CD4-positive, alpha-beta T cell treated with Interleukin-1 beta for 1 hour (primary cell): ENCODE data around the gene HMGCS2.

Experiments used
- DNase-seq, 2 donors: peaks; one replicate each; pipeline ENCODE4 v3.0.0-alpha.2; 2020 to 2022

HMGCS2 gene

DNA sequence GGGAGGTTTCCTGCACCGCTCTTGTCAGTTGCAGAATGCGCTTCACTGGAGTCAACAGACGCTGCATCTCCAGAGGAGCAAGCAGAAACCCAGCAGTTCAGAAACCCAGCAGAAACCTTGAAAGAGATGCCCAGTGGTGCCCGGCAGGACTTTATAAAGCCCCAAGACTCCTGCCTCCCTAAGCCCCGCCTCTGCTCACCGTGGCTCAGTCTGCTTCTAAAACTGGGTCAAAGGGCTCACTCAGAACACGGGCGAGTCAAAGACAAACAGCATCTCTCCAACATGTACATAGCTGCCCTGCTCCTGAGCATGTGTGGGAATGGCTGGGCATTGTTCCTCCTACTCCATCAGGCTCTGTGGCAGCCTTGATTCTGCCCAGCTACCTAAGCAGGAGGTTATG, at the start of gene HMGCS2:
TSS of gene HMGCS2 (minus strand) at position 128 of the 400 bp plus-strand sequence. CDS start at position 67, 61 bp downstream.
- no peak for DNase-seq

DNA sequence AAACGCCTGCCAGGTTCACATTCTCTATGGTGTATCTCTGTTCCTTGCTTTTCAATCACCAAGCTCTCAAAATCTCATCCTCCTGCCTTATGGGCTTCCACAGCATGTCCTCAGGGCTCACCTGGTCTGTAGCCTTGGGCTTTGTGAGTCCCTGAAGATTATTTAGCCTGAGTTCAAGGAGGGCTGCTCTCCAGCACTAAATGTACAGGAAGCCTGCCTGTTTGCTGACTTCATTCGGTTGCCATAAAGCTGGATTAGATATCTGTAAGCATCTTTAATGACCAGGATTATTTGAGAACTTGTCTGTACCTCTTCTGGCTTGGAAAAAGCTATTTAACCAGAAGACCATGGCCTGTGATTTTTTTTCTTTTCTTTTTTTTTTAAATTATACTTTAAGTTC, 49.5 kb upstream of the HMGCS2 start:
- no peak for DNase-seq

DNA sequence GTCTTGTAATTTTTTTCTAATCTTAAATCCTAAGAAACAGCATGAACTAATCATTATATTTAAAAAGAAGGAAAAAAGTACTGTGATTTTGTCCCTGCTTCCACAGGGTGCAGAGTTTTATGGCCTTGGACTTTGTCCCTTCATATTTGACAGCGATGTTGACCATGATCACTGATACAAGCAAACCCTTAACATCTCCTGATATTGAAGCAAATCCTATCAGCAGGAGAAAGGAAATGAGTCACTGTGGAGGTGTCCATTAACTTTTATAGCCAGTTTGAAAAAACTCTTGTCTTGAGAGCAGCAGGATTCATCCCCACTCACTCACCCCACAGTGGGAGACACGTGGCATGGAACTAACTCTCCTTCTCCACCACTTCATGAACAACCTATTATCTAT, 47.7 kb upstream of the HMGCS2 start:
- DNase-seq: no peak

DNA sequence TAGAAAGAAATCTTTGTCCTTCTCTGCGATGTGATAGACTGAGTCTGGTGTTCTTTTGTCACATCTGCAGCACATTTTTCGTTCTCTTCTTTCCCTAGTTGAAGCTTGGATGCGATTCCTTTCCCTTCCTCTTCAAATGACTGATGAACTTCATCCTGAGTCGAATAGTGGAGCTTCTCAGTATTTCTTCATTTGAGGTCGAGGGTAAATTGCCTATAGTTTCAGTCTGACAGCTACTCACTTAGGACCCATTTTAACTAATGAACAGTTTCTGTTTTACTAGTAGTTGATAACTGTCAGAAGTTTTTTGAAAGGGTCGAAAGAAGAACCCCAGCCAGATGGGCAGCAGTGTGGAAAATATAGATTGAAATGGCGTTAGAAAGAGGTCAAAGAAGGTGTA, 47.2 kb upstream of the HMGCS2 start:
- DNase-seq: no peak

DNA sequence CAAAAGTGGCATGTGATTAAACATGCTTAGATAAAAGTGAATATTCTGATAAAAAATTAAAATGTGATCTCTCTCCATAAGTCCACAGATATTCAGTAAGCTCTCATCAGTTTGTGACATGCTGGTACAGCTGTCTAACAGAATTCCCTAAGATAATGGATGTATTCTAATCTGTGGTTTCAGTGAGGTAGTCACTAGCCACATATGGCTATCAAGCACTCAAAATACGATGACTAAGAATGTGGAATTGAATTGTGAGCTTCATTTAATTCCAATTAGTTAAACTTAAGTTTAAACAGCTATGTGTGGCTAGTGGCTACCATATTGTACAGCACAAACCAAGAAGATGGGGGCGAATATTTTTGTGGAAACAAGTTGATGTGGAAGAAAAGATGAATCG, 46.7 kb upstream of the HMGCS2 start:
- DNase-seq: no peak

DNA sequence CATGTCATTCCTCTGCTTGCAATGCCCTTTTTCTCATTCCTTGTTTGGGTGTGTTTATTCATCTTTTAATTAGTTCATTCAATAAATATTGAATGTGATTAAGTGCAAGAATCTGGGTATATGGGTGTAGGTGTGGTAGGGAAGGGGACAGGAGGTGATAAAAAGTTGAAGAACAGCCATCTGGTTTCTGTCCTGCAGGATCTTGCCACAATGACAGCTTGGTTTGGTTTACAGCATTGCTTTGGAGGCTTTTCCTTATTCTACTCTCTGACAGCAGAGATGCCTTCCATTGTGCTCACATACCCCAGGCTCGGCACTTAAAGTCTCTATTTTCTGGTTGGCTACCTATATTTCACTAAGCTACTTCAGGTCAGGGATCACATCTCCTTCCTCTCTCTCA, 45.6 kb upstream of the HMGCS2 start:
- no peak for DNase-seq

DNA sequence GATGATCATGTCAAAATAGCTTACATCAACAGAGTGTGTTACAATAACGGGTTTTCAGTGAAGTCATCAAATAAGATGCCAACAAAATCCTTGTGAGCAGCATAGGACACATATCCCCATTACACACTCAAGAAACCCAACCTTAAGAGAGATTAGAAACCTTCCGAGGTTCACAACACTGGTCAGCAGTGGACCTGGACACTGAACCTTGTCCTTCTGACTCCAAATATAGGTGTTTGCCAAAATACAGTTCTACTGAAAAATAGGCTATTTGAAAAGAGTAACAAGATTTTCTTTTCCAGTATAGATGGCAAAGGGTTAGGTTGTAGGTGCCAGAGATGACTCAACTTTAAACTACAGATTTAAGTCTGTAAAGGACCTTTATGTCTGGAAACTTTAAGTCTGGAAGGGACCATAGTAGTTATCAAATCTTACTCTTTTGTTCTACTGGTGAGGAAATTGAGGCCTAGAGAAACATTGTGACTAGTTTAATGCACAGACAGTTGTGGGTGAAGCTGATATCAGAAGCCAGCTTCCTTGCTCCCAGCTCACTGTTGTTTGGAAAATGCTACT, 43.4 kb upstream of the HMGCS2 start:
- DNase-seq: no peak

DNA sequence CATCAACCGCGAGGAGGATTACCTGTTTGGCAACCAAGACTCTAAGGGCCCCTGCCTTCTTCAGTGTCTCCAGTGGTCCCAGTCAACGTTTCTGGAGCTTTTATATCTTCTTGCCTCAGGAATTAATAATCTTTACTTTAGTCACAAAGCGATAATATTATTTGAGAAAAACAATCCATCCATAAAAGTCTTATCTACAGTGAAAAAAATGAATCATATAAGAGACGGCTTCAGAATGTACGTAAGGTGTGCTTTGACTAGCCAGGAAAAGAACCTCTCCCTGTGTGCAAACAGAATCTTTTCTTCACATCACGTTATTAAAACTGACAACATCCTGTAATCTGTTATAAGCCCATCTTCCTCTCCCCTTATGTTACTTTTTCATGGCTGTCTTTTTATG, 42.7 kb upstream of the HMGCS2 start, which contains the start of gene REG4:
TSS of gene REG4 (minus strand) at position 74 of the 400 bp plus-strand sequence. CDS start 2,691 bp downstream, outside the sequence.
- no peak for DNase-seq

DNA sequence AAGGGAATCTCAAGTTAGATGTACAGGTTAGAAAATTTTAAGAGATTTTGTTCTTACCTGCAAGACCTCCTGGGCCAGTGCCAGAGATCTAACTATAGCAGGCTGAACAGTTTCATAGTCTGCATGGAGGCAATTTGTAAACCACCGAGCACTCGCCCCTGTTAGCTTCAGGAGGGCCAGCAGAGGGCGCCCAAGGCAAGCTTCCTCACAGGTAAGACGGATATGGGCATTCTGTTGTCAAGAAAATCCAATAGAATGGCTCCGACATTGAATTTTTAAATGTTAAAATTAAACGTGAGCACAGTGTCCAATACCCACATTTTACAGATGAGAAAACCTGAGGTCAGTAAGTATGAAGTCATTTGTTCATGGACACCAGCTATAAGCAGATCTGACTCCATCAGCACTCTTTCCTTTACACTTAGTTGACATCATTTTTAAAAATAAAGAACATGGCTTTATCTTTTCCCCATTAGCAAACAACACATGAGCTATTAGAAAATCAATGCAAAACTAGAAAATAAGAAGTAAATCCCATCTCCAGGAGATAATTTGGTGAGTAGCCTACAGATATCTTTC, 40.4 kb upstream of the HMGCS2 start:
- peak; percentile 54 to 58 for DNase-seq

DNA sequence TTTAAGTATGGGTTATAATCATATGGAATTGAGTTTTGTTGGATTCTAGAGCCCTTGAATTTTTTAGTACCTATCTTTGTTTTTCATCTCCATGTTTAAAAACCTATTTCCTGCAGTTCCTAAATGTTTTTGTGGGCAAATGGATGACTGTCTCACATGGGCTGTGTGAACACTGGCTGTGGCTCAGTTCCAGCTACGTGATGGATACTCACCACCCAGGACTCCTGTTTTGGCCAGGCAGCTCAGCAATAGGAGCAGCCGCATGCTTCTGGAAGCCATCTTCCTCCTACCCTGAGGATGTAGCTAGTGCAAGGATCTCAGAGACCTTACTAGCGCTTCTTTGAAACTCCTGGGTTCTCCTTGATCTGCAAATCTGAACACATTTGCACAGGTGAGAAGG, 39.8 kb upstream of the HMGCS2 start:
- DNase-seq: no peak

GRCh38 chr1:119806489-119806888, 37.8 kb upstream of the HMGCS2 start:
- DNase-seq: no peak

DNA sequence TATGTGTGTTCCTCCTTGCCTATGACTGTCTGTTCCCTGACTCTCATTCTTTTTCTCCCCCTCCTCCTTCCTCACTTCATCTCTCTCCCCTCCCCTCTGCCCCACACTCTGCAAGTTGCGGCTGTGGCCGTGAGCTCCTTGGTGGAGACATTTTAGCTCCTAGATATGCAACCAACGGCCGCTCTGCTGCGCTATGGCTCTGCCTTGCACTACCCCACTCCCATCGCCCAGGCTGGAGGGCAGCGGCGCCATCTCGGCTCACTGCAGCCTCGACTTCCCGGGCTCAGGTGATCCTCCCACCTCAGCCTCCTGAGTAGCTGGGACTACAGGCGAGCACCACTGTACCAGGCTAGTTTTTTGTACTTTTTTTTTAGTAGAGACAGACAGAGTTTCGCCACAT, 37.0 kb upstream of the HMGCS2 start:
- no peak for DNase-seq

- DNase-seq: no peak
These were observed 36.5 kb upstream of the HMGCS2 start for GRCh38 chr1:119805247-119805646.

DNA sequence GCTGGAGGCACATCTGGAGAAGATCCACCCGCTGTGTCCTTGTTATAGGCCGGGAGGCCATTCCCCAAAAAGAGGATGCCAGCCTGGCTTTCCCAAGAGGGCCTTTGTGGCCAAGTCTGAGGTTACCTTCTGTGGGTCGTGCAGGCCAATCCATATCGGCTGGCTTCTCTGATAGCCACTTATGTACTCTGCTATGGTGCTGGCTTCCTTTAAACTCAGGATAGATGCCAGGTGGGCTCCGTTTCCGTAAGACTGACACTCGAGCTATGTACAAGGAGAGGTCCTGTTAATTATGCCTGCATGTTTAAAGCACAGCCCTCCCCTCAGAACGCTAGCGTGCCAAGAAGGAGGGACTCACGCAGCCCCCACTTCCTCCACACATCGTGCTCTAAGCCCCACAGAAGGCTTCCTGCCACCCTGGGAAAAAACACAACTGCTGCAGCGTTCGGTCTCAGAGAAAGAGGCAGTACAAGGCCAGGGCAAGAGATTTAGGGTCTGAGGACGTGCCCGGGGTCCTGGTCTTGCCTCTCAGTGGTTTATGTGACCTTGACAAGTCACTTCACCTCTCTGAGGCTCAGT, 31.0 kb upstream of the HMGCS2 start:
- DNase-seq: no peak

DNA sequence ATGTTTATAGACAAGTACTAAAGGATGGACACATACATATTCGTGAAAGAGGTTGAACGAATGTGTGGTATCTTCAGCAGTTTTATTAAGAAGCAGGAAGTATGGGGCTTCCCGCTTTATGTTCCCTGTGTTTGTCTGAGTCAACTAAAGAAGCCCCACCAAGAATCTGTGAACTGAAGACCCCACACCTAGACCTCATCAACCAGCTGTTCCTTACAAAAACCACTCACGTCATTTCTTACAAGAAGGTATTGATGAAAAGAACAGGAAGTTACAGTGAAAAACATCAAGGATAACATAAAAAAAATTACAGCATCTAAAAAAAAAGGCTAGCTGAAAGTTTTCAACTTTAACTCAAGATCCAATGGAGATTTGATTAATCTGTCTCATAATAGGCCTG, 30.3 kb upstream of the HMGCS2 start:
- DNase-seq: no peak

DNA sequence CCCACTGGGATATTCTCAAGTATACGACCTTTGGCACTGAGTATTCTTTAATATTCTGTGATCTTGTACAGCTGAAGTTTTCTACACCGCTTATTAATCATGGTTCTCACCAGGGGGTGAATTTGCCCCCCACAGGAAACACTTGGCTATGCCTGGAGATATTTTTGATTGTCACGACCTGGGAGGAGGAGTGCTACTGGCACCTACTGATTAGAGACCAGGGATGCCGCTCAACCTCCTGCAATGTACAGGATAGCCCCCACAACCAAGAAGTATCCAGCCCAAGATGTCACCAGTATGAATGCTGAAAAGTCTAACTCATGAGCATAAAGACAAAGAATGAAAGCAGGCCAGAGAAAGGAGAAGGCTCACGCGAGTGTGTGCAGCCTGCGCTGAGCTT, 28.9 kb upstream of the HMGCS2 start:
- no peak for DNase-seq

DNA sequence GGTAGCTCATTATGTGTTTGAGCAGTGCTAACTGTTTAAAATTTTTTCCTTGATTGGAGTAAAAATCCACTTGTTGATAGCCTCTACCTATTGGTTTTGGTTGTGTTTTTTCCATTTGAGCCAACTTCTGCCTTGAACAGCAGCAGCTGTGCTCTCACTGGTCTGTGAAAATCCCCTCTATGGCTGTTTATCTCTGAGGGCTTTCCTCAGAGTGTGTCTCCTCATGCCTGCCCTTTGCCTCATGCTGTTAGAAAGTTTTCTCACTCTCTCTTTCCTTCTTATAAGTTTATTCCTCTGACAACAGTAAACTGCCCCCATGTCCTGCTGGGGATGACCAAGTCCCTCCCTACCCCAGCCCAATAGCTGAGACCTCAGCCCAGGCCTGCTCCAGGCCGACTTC, 28.5 kb upstream of the HMGCS2 start:
- DNase-seq: no peak

DNA sequence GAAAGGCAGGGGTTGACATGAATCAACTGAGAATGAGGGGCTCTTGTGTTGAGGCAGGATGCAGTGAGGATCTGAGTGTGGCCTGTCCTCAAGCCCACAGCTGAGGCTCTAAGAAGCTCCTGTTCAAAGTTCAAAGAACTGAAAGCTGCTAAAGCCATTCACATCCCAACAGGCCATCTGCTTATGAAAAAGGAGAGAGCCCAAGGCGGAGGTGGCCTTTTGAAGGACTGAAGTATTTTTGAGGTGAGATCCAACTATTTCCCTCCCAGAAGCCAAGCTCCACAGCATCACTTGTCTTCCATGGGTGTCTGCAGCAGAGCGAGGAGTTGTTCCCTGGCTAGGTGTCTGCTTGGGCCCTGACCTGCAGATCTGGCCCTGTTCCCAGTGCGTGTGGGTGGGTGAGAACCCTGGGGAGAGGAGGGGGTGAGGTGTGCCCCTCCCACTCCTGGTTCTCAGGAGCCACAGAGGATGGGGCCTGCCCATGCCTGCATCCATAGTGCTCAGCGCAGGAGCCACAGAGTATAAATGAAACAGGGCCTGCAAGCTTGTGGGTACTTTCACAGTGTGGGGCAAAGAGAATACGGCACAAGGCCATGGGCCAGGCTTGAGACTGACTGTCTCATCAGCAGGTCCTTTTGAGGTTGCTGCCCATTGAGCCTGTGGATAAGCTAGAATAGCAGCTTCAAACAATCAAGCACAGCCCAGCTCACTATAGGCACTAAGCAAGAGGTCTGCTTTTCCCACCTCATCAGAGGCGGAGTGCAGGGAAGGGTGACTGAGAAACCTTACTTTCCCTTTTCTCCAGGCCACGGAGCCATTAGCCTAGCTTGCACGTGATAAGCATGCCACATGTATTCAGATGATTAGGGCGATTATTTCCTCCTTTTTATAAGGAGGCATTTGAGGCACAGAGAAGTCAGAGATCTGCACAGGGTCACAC, 26.8 kb upstream of the HMGCS2 start:
- DNase-seq: no peak

GRCh38 chr1:119794876-119795240, 26.2 kb upstream of the HMGCS2 start:
- no peak for DNase-seq

- DNase-seq: no peak
These were observed 25.6 kb upstream of the HMGCS2 start for GRCh38 chr1:119794230-119794875.

DNA sequence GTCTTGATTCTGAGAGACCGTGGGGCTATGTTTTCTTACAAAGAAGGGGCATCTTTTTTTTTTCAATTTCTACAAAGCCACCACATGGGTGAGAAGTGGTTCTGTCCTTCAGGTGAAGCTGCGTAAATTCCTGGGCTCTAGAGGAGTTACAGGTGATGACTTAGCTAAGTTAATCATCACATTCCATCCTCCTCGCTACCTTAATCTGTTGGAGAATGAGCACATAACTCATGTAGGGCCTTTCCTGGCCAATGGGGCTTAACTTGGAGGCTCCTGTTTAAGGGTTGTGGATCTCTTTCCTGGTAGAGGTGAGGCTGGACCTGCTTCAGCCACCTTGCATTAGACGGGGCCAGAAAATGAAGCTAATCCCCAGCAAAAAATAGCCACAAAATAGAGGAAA, 22.7 kb upstream of the HMGCS2 start:
- no peak for DNase-seq

DNA sequence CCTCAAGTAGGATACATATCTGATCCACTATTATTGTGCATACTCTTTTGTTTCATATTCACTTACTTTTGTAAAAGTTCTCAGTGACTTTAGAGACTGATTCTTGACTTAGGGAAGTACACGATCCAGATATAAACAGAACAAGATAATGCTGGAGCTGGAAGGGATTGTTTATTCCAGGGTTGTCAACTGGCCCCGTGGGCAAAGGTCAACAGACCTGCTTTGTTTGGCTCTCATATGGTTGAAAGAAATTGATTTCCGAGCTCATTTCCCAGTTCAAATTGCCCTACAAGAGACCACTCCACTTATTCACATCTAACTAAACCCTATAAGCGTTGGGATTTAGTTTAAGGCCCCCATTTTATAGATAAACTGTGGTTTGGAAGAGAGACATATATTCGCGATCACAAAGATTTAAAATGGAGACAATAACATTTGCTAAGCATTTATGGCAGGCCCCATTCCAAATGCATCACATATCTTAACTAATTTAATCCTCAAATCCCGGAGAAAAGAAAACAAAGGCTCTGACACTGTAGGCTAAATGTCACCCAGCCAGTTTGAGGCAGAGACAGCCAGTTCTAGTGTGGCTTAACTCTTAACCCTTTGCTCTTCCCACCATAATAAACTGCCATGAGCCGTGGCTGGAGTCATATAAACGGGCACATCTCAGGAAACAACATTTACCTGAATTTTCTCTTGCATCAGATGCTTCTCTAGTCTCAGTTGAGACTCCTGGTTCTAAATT, 21.9 kb upstream of the HMGCS2 start:
- no peak for DNase-seq
